ENCODE data around the gene SLC7A6OS.

SLC7A6OS gene

DNA sequence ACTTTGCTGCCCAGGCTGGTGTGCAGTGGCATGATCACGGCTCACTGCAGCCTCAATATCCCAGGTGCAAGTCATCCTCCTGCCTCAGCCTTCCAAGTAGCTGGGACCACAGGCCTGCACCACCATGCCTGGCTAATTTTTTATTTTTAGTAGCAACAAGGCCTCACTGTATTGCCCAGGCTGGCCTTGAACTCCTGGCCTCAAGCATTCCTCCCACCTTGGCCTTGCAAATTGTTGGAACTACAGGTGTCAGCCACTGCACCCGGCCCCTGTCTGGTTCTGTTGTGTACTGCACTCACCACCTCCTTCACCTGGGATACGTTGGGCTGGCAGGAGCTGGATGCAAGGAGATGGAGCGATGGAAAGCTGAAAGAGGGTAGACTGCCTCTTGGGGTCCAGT, 57.0 kb downstream of the SLC7A6OS start:
- DNase-seq (ENCODE audit: low read depth in 2 of 2): no peak

DNA sequence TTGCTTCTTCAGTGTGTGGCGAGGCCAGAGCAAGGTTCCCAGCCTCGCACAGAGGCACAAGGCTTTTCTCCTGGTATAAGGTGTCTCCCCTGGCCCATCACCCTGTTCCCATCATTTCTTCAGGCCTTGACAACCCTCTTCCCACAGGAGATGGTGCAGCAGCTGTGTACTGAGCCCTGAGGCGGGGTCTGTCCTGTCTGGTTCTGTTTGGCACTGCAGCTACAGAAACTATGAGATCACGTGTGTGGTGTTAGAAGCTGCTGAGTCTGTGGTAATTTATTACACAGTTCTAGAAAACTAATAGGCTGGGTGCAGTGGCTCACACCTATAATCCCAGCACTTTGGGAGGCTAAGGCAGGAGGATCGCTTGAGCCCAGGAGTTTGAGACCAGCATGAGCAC, 58.4 kb downstream of the SLC7A6OS start:
- DNase-seq (ENCODE audit: low read depth in 2 of 2): no peak

DNA sequence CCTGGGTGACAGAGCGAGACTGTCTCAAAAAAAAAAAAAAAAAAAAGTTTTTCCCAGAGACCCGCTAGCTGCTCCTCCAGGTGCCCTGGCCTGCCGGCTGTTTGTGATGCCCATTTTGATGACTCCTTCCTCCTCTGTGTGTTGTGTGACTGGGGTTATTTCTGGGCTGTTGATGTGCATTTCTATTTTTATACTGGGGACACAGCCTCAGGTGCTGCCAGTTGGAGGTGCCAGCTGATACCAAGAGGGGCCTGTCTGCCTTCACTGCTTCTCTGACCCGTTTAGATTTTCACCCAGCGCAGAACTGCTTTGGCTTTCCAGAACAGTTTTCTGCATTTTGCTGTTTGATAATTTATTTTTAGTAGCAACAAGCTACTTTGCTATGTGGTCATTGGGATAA, 58.9 kb downstream of the SLC7A6OS start:
- DNase-seq (ENCODE audit: low read depth in 2 of 2): no peak

DNA sequence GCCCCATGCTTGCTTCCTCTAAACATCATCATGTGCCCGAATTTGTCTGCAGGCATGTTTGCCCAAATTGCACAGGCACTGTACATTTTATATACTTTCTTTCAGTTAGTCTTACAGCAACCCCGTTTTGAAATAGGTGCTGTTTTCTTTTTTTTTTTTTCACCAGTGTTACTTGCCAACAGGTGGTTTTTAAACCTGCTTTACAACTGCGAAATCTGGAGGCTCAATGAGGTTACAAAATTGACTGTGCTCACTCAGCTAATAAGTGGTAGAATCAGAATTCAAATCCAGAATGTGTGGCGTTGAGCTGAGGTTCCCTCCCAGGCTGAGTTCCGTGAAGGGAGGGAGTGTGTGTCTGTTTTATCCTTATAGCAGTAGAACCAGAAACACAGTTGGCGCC, 59.8 kb downstream of the SLC7A6OS start:
- DNase-seq (ENCODE audit: low read depth in 2 of 2): no peak

DNA sequence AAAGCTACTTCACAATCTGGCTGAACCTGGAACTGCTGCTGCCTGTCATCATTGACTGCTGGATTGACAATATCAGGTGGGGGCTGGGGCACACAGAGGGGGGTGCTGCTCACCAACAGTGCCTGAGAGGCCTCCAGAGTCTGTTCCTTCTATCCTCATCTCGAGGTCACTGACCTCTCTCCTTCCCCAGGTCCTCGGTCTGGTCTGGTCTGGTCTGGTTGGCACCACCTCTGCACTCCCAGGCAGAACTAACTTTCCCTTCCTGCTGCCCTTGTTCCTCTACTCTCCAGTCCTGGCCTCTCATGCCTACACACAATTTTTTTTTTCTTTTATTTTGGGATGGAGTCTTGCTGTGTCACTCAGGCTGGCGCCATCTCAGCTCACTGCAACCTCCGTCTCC, 61.4 kb downstream of the SLC7A6OS start:
- DNase-seq (ENCODE audit: low read depth in 2 of 2): no peak
